Measurements from ENCODE around the gene PDK4. TPM values are rescaled to one million over a fixed set of nuclear protein-coding genes. Genes with fewer than 3 reads are reported as not detected.

Gene PDK4
- total RNA-seq, 2 experiments from 2014 or later = not detected

DNA sequence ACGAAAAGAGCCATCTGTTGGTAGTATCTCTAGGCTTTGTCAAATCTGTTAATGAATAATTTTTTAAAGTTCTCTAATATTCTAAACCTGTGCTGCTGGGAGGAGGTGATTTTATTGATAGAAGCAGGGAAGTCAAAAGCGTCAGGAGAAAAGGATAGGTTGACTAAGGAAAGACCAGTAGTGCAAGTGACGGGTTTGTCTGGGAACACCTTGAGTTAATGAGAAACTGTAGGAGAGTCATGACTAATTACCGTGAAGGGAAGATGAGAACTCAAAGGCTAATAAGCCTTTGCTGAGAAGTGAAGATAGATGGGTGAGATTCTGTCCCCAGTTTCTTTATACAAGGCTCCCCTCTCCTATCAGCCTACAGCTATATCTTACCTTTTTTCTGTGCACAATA is 5.0 kb upstream of the PDK4 start:
- H3K27ac Mint-ChIP-seq = no peak overlapping the region
- CTCF ChIA-PET = no interaction called here
- DNase-seq (no peak), ATAC-seq (no peak)
- no peaks in the 10 kb centered on the region for H3K9me3 Mint-ChIP-seq (ENCODE audit: low read depth)
- POLR2A ChIA-PET = no interaction called here
- H3K4me3 Mint-ChIP-seq = no peak overlapping the region
- H3K27me3 Mint-ChIP-seq = peaks cover 15% of the 10 kb centered on the region
- H3K4me1 Mint-ChIP-seq = no peaks in the 10 kb centered on the region
- H3K36me3 Mint-ChIP-seq (ENCODE audit: low read depth) = no peaks in the 10 kb centered on the region
- intact Hi-C loops (cut with DNase I, micrococcal nuclease) = no loop called here

DNA sequence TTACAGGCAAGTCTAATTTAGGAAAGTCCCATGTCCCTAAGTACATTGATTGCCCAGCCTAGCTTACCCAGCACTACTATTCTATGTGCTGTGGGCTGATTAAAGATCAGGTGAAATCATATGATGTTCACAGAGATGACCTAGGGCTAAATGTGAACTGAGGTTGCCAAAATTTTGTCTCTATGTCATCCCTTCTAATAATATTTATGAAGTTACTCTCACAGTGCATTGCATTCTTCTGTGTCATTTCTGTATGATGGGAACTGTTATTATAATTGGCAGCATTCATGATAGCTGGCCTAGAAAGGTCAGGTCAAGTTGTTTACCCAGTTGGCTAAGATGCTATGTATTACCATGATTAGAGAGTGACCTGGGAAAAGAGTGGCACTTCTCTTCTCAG is 2.8 kb upstream of the PDK4 start:
- ChIA-PET CTCF (interaction anchor here (0.6 kb wide), 1 partner anchor 348 kb away, joined by 3 read pairs; no protein-coding TSS in a partner anchor), POLR2A (no interaction called here)
- intact Hi-C loops (cut with DNase I, micrococcal nuclease) = no loop called here
- DNase-seq (no peak), ATAC-seq (no peak)
- Mint-ChIP-seq H3K36me3 (ENCODE audit: low read depth) (no peaks in the 10 kb centered on the region), H3K4me3 (no peak overlapping the region), H3K4me1 (no peaks in the 10 kb centered on the region), H3K27me3 (peaks cover 22% of the 10 kb centered on the region), H3K9me3 (ENCODE audit: low read depth) (no peaks in the 10 kb centered on the region), H3K27ac (no peak overlapping the region)

DNA sequence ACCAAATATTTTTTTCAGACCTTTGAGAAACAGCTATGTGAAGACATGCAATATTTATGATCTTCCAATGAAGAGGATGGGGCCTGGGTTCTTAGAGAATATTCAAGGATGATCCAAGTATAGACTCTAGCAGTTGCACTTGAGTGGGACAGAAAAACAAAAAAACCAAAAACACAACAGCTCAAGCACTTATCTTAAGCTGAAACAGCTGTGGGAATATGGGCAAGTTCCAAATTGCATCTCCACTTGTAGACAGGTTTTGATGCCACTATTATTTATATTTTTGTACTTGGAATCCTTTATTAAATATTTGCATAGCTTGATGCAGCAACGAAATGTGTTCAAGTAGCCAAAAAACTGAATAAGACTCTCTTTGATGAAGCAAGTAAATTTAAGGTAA is 2.2 kb upstream of the PDK4 start:
- no peak for ATAC-seq
- H3K36me3 Mint-ChIP-seq (ENCODE audit: low read depth) = no peaks in the 10 kb centered on the region
- DNase-seq = no peak
- CTCF ChIA-PET = interaction anchor here (0.6 kb wide), 1 partner anchor 348 kb away, joined by 3 read pairs; no protein-coding TSS in a partner anchor
- POLR2A ChIA-PET = no interaction called here
- no peaks in the 10 kb centered on the region for H3K9me3 Mint-ChIP-seq (ENCODE audit: low read depth)
- no peak overlapping the region for H3K4me3 Mint-ChIP-seq
- intact Hi-C loops (cut with DNase I, micrococcal nuclease) = no loop called here
- H3K27ac Mint-ChIP-seq = no peak overlapping the region
- no peaks in the 10 kb centered on the region for H3K4me1 Mint-ChIP-seq
- H3K27me3 Mint-ChIP-seq = peaks cover 22% of the 10 kb centered on the region

DNA sequence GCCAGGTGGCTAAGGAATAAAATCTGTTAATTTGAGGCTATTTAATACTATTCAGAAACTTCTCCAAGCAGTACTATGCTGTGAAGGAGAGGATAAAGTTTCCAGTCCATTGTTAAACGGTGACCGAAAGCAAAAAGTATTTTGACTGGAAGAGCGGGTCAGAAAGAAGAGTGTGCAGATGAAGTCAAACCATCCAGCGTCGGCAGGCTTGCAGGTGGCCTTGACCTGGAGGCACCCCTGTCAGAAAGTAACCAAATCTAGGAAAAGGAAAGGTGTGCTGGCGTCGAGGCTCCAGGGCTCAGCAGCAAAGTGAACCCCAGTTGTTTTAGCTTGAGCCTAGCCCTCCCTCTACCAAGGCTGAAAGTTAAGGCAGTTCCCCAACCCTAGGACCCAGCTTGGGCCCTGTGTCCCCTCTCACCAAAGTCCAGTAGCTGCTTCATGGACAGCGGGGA is 544 bp downstream of the PDK4 start:
- no peaks in the 10 kb centered on the region for H3K9me3 Mint-ChIP-seq (ENCODE audit: low read depth)
- ChIA-PET POLR2A (no interaction called here), CTCF (no interaction called here)
- H3K27ac Mint-ChIP-seq = no peak overlapping the region
- H3K4me3 Mint-ChIP-seq = no peak overlapping the region
- H3K27me3 Mint-ChIP-seq = peaks cover 22% of the 10 kb centered on the region
- no peak for DNase-seq
- ATAC-seq = no peak
- H3K4me1 Mint-ChIP-seq = no peaks in the 10 kb centered on the region
- no peaks in the 10 kb centered on the region for H3K36me3 Mint-ChIP-seq (ENCODE audit: low read depth)
- intact Hi-C loops (cut with DNase I, micrococcal nuclease) = no loop called here

DNA sequence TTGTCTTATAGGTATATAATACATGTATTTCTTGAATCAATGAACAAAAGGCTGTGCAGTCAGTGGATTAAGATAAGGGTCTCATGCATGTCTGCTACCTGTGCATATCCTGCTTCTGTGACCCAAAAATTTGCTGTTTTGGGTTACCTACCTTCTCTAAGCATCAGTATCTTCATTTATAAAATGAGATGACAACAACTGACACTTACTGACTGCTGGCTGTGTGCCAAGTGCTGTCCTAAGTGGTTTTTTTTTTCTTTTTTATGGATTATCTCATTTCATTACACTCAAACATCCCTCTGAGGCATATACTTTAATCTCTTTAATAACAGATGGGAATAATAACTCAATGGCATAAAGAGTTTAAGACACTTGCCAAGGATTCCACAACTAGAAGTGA is 2.1 kb downstream of the PDK4 start:
- ATAC-seq = no peak
- CTCF ChIA-PET = no interaction called here
- no peak overlapping the region for H3K27ac Mint-ChIP-seq

DNA sequence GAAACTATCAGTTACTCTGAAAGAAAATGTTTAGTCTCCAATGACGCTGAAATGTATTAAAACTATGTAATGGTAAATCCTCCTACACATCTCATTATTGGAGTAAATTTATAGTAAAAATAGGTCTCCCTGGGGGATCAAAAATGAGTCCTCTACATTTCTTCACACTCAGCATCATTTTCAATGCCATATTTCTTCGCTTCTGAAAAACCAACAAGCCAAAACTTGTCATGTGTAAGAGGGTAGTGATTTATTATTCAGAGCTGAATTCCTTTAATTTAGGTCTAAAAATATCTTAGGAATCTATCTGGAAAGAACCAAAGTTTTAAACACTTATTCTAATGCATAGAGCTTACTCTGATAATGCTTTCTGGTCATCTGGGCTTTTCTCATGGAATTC is 3.0 kb downstream of the PDK4 start:
- no peaks in the 10 kb centered on the region for H3K9me3 Mint-ChIP-seq (ENCODE audit: low read depth)
- H3K36me3 Mint-ChIP-seq (ENCODE audit: low read depth) = no peaks in the 10 kb centered on the region
- no peak overlapping the region for H3K27ac Mint-ChIP-seq
- peaks cover 16% of the 10 kb centered on the region for H3K27me3 Mint-ChIP-seq
- intact Hi-C loops (cut with DNase I, micrococcal nuclease) = no loop called here
- POLR2A ChIA-PET = no interaction called here
- ATAC-seq (no peak), DNase-seq (no peak)
- H3K4me3 Mint-ChIP-seq = no peak overlapping the region
- no peaks in the 10 kb centered on the region for H3K4me1 Mint-ChIP-seq
- CTCF ChIA-PET = interaction anchor here (0.7 kb wide), 1 partner anchor 1589 kb away, joined by 3 read pairs; no protein-coding TSS in a partner anchor

More for the DNA sequence above, 2.1 kb downstream of the PDK4 start:
- intact Hi-C loops (cut with DNase I, micrococcal nuclease) = no loop called here
- H3K4me1 Mint-ChIP-seq = no peaks in the 10 kb centered on the region
- H3K9me3 Mint-ChIP-seq (ENCODE audit: low read depth) = no peaks in the 10 kb centered on the region
- H3K36me3 Mint-ChIP-seq (ENCODE audit: low read depth) = no peaks in the 10 kb centered on the region
- peaks cover 18% of the 10 kb centered on the region for H3K27me3 Mint-ChIP-seq
- H3K4me3 Mint-ChIP-seq = no peak overlapping the region
- POLR2A ChIA-PET = no interaction called here
- no peak for DNase-seq

DNA sequence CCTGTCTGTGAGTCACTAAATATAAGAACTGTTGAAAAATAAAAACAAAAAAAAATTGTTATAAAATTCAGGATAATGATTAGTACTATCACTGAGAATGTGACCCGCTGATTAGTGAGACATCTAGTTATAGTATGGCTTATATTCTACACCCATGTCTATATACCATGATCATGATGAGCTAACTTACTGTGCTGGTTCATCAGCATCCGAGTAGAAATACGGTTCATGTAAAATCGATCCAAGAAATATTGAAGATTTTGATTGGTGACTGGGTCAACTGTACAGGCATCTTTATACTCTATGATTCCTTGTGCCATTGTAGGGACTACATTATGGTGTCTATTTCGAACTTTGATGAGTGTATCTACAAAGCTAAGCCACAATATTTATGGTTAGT is 3.7 kb downstream of the PDK4 start:
- ChIA-PET CTCF (interaction anchor here (0.7 kb wide), 1 partner anchor 1588 kb away, joined by 3 read pairs; no protein-coding TSS in a partner anchor), POLR2A (no interaction called here)
- Mint-ChIP-seq H3K4me1 (no peaks in the 10 kb centered on the region), H3K36me3 (ENCODE audit: low read depth) (no peaks in the 10 kb centered on the region), H3K27ac (no peak overlapping the region), H3K9me3 (ENCODE audit: low read depth) (no peaks in the 10 kb centered on the region), H3K27me3 (peaks cover 15% of the 10 kb centered on the region), H3K4me3 (no peak overlapping the region)
- ATAC-seq (no peak), DNase-seq (no peak)
- intact Hi-C loops (cut with DNase I, micrococcal nuclease) = no loop called here

DNA sequence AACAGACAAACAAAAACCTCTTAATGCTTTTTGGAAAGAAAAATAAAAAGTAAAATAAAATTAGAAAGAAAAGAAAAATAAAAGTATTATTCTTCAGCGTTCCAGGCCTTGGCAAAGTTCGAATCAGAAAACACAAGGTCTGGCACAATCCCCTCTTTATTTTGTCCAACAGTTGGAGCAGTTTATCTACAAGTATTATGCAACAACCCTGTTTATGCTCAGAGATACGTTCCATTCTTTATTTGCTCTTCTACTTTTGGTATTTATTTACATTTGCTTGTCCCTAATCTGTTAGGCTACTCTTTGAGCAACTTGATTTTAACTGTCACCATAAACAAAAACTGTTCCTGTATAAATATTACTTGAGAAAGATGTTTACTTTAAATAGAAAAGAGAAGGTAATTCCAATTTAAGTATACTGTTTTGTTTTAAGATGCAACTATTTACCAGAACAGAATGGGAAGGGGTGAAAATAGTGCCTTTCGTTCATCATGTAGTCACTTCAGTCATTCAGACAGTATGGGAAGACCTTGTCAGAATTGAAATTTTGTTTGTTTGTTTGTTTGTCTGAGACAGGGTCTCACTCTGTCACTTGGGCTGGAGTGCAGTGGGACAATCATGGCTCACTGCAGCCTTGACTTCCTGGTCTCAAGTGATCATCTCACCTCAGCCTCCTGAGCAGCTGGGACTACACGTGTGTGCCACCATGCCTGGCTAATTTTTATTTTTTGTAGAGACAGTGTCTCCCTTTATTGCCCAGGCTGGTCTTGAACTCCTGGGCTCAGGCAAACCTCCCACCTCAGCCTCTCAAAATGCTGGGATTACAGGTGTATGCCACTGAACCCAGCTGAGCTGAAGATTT is 5.7 kb downstream of the PDK4 start:
- POLR2A ChIA-PET = no interaction called here
- CTCF ChIA-PET = no interaction called here
- Mint-ChIP-seq H3K36me3 (ENCODE audit: low read depth) (no peaks in the 10 kb centered on the region), H3K4me3 (no peak overlapping the region), H3K27ac (no peak overlapping the region), H3K27me3 (peaks cover 5% of the 10 kb centered on the region), H3K9me3 (ENCODE audit: low read depth) (no peaks in the 10 kb centered on the region), H3K4me1 (no peaks in the 10 kb centered on the region)
- intact Hi-C loops (cut with DNase I, micrococcal nuclease) = no loop called here
- no peak for ATAC-seq
- DNase-seq = no peak

DNA sequence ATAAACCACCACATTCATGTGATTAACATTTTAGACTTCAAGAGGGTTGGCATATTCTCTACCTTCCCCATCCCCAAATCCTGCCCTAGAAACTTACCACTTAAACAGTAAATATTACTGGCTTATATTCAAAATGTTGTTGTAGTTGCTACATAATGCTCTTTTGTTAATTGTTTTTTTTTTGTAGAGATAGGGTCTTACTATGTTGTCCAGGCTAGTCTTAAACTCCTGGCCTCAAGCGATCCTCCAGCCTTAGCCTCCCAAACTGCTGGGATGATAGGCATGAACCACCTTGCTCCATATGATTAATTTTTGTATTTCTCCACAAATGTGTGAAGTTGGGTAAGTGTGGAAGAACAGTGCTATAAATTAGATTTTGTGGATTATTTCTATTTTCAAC is 6.5 kb downstream of the PDK4 start:
- H3K27ac Mint-ChIP-seq = no peak overlapping the region
- ChIA-PET POLR2A (no interaction called here), CTCF (no interaction called here)
- ATAC-seq (no peak), DNase-seq (no peak)
- no peaks in the 10 kb centered on the region for H3K4me1 Mint-ChIP-seq
- intact Hi-C loops (cut with DNase I, micrococcal nuclease) = no loop called here
- H3K27me3 Mint-ChIP-seq = no peaks in the 10 kb centered on the region
- H3K36me3 Mint-ChIP-seq (ENCODE audit: low read depth) = no peaks in the 10 kb centered on the region
- no peaks in the 10 kb centered on the region for H3K9me3 Mint-ChIP-seq (ENCODE audit: low read depth)
- no peak overlapping the region for H3K4me3 Mint-ChIP-seq

DNA sequence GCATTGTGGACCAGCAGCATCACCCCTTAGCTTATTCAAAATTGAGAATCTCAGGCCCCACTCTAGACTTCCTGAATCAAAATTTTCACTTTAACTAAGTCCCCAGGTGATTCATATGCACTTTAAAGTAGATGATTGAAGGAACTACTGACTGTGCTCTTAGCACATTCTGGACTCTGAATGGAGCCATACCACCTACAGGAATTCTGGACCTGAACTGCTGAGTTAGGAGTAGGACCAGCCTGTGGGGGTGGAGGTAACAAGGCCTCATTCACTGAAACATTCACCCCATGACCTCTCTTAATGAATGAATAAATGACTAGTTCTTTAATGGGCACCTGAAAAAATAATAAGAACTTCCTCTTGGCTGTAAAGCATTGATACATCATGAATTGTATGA is 7.3 kb downstream of the PDK4 start:
- H3K27ac Mint-ChIP-seq = no peak overlapping the region
- no peaks in the 10 kb centered on the region for H3K9me3 Mint-ChIP-seq (ENCODE audit: low read depth)
- POLR2A ChIA-PET = no interaction called here
- H3K36me3 Mint-ChIP-seq (ENCODE audit: low read depth) = no peaks in the 10 kb centered on the region
- ATAC-seq = no peak
- intact Hi-C loops (cut with DNase I, micrococcal nuclease) = no loop called here
- CTCF ChIA-PET = no interaction called here
- DNase-seq = no peak
- no peak overlapping the region for H3K4me3 Mint-ChIP-seq
- H3K4me1 Mint-ChIP-seq = no peaks in the 10 kb centered on the region
- peaks cover 2% of the 10 kb centered on the region for H3K27me3 Mint-ChIP-seq

DNA sequence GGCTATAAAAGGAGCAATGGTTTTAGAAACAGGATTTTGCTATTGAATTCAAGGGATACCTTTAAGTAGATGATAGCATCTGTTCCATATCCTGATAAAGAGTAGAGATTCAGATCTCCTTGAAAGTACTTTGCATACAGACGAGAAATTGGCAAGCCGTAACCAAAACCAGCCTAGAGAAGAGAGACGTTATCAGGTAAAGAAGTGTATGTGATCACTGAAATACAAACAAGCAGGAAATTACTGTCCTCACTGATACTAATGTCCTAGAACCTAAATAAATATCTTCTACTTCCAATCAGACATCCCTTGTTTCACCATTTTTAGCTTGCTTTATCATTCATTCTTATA is 9.4 kb downstream of the PDK4 start:
- DNase-seq (no peak), ATAC-seq (no peak)
- Mint-ChIP-seq H3K36me3 (ENCODE audit: low read depth) (no peaks in the 10 kb centered on the region), H3K27me3 (peaks cover 2% of the 10 kb centered on the region), H3K27ac (no peak overlapping the region), H3K4me3 (no peak overlapping the region), H3K4me1 (no peaks in the 10 kb centered on the region), H3K9me3 (ENCODE audit: low read depth) (no peaks in the 10 kb centered on the region)
- ChIA-PET POLR2A (no interaction called here), CTCF (interaction anchor here (0.9 kb wide), 1 partner anchor 26 kb away, joined by 5 read pairs; no protein-coding TSS in a partner anchor)
- intact Hi-C loops (cut with DNase I, micrococcal nuclease) = no loop called here

DNA sequence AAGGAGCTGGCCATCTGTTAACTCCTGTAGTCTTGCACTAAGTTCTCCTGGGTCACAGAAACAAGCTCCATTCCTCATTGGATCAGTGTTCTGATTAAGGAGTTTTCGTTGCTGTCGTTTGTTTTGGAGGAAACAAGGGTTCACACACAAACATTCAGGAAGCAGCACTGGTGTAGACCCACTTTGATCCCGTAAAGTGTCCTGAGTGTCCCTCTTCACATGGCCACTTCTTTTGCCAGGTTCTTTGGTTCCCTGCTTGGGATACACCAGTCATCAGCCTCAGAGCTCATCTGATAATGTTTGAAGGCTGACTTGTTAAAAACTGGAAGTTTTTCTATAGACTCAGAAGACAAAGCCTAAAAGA is 10.9 kb downstream of the PDK4 start:
- ATAC-seq (no peak), DNase-seq (no peak)
- Mint-ChIP-seq H3K4me3 (no peak overlapping the region), H3K4me1 (no peaks in the 10 kb centered on the region), H3K9me3 (ENCODE audit: low read depth) (no peaks in the 10 kb centered on the region), H3K27ac (no peak overlapping the region), H3K36me3 (ENCODE audit: low read depth) (no peaks in the 10 kb centered on the region), H3K27me3 (peaks cover 2% of the 10 kb centered on the region)
- intact Hi-C loops (cut with DNase I, micrococcal nuclease) = no loop called here
- CTCF ChIA-PET = no interaction called here
- POLR2A ChIA-PET = no interaction called here

Data from activated CD4-positive, alpha-beta T cell treated with anti-CD3 and anti-CD28 coated beads for 36 hours (primary cell).